Right atrium auricular region (tissue), 2 donors: Measurements from ENCODE around the gene MICOS13. TPM values are rescaled to one million over a fixed set of nuclear protein-coding genes. Genes with fewer than 3 reads are reported as not detected.

Experiments
- DNase-seq: peaks from one replicate; pipeline ENCODE4 v3.0.0-alpha.2; 2019; ENCODE audit warnings: low spot score
- H3K27ac ChIP-seq, 2 donors: fragments of 200-600 bp; sonication (generic); 1 replicate in 1 of 2; 2 replicates in 1 of 2; pipeline ENCODE4 v1.5.1; 2016 to 2019
- H3K27me3 ChIP-seq, 2 donors: fragments of 200-600 bp; sonication (generic); one replicate each; pipeline versions ENCODE4 v1.5.1 to v1.6.0; 2017 to 2019
- H3K36me3 ChIP-seq: fragments of 200-600 bp; sonication (generic); one replicate; pipeline ENCODE4 v1.5.1; 2016
- H3K4me1 ChIP-seq, 2 donors: fragments of 200-600 bp; sonication (generic); one replicate each; pipeline versions ENCODE4 v1.5.1 to v1.6.0; 2017 to 2019
- H3K4me3 ChIP-seq, 2 donors: fragments of 200-600 bp; sonication (generic); 1 replicate in 1 of 2; 2 replicates in 1 of 2; pipeline ENCODE4 v1.5.1; 2017 to 2019; ENCODE audit warnings: mild to moderate bottlenecking in 1 of 2, moderate library complexity in 1 of 2
- H3K9me3 ChIP-seq, 2 donors: fragments of 200-600 bp; sonication (generic); one replicate each; pipeline ENCODE4 v1.5.1; 2019
- total RNA-seq, 2 donors: library from RNA; depleted of rRNA; stranded (reverse); fragments of >200 nt; gene quantifications; one replicate each; pipeline ENCODE4 v1.1.0, GENCODE V29; 2016
- TF ChIP-seq, protein P1 (sequence below), 2 donors: fragments of 200-600 bp; sonication (generic); IDR thresholded peaks; one replicate each; pipeline ENCODE4 v1.5.1; 2019; ENCODE audit warnings: antibody characterized with exemption in 2 of 2

The MICOS13 gene
- total RNA-seq, 2 donors from 2014 or later: 87.7 to 98.8 TPM

DNA sequence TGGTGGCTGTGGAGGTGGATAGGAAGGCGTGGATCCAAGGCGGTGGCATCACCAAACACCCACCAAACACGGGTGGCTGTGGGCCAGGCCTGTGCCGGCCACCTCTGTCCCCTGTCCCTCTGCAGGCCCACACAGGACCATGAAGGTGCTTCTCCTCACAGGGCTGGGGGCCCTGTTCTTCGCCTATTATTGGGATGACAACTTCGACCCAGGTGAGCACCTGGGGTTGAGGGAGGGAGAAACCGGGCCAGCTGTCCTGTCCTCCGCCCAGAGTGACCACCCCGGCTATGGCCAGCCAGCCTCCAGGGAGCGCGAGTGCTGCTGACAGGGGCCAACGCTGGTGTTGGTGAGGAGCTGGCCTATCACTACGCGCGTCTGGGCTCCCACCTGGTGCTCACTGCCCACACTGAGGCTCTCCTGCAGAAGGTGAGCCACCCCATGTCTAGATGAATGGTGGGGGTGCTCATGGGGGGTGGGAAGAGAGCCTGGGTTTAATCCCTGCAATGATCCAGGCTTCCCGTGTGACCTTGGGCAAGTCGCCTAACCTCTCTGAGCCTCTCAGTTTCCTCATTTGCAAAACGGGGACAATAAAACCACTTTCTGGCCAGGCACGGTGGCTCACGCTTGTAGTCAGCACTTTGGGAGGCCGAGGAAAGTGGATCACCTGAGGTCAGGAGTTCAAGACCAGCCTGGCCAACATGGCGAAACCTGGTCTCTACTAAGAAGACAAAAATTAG lies 4.5 kb upstream of the MICOS13 start:
- peaks cover 0 to 16% of the 10 kb centered on the region in 2 donors for H3K4me1 ChIP-seq
- no peaks in the 10 kb centered on the region for H3K27me3 ChIP-seq
- no peak overlapping the region for H3K4me3 ChIP-seq
- DNase-seq: no peak
- no peaks in the 10 kb centered on the region for H3K36me3 ChIP-seq
- no peak overlapping the region for H3K27ac ChIP-seq
- TF ChIP-seq, protein P1, sequence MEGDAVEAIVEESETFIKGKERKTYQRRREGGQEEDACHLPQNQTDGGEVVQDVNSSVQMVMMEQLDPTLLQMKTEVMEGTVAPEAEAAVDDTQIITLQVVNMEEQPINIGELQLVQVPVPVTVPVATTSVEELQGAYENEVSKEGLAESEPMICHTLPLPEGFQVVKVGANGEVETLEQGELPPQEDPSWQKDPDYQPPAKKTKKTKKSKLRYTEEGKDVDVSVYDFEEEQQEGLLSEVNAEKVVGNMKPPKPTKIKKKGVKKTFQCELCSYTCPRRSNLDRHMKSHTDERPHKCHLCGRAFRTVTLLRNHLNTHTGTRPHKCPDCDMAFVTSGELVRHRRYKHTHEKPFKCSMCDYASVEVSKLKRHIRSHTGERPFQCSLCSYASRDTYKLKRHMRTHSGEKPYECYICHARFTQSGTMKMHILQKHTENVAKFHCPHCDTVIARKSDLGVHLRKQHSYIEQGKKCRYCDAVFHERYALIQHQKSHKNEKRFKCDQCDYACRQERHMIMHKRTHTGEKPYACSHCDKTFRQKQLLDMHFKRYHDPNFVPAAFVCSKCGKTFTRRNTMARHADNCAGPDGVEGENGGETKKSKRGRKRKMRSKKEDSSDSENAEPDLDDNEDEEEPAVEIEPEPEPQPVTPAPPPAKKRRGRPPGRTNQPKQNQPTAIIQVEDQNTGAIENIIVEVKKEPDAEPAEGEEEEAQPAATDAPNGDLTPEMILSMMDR (IDR thresholded peaks at IDR 0.05): no peak
- H3K9me3 ChIP-seq: no peaks in the 10 kb centered on the region

DNA sequence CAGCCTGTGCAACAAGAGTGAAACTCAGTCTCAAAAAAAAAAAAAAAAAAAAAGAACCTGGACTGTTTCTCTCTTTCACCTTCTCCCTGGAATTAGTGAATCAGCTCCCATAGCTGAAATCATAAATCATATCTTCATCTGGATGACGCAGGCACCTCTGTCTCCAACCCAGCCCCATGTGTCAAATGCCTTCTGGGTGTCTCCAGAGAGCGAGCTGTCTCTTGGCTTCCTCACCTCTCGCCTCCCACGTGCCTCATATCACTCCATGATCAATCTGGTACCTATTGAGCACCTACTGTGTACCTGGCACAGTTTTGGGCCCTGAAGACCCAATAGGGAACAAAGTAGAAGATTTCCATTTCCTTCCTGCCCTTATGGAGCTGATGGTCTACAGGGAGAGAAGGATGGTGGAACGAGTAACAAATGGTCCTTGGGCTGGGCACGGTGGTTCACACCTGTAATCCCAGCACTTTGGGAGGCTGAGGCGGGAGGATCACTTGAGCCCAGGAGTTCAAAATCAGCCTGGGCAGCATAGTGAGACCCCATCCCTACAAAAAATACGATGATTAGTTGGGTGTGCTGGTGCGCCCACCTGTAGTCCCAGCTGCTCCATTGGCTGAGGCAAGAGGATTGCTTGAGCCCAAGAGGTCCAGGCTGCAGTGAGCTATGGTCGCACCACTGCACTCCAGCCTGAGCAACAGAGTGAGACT lies 3.0 kb upstream of the MICOS13 start:
- TF ChIP-seq, protein P1 (IDR thresholded peaks at IDR 0.05): no peak
- no peaks in the 10 kb centered on the region for H3K9me3 ChIP-seq
- no peak for DNase-seq
- no peaks in the 10 kb centered on the region for H3K27me3 ChIP-seq
- H3K4me1 ChIP-seq: peaks cover 0 to 28% of the 10 kb centered on the region in 2 donors
- H3K36me3 ChIP-seq: peaks cover 4% of the 10 kb centered on the region
- no peak overlapping the region for H3K4me3 ChIP-seq
- H3K27ac ChIP-seq: no peak overlapping the region

DNA sequence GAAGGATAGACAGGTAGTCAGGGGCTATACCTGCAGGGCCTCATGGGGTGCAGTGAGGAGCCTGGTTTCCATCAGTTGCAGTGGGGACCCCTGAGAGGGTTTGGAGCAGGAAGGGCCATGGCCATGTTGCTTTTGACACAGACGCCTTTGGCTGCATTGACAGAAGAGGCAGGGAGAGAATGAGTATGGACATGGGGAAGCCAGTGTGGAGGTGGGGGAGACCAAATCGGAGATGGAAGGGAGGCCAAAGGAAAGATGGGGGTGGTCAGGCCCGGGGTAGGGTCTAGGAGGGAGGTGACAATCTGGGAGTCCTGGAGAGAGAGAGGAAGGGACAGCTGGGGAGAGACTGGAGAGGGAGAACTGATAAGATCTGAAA lies 1.8 kb upstream of the MICOS13 start:
- H3K4me1 ChIP-seq: peaks cover 0 to 23% of the 10 kb centered on the region in 2 donors
- H3K36me3 ChIP-seq: peaks cover 12% of the 10 kb centered on the region
- no peak overlapping the region for H3K27ac ChIP-seq
- H3K27me3 ChIP-seq: no peaks in the 10 kb centered on the region
- H3K9me3 ChIP-seq: no peaks in the 10 kb centered on the region
- no peak for DNase-seq
- TF ChIP-seq, protein P1 (IDR thresholded peaks at IDR 0.05): no peak
- no peak overlapping the region for H3K4me3 ChIP-seq

DNA sequence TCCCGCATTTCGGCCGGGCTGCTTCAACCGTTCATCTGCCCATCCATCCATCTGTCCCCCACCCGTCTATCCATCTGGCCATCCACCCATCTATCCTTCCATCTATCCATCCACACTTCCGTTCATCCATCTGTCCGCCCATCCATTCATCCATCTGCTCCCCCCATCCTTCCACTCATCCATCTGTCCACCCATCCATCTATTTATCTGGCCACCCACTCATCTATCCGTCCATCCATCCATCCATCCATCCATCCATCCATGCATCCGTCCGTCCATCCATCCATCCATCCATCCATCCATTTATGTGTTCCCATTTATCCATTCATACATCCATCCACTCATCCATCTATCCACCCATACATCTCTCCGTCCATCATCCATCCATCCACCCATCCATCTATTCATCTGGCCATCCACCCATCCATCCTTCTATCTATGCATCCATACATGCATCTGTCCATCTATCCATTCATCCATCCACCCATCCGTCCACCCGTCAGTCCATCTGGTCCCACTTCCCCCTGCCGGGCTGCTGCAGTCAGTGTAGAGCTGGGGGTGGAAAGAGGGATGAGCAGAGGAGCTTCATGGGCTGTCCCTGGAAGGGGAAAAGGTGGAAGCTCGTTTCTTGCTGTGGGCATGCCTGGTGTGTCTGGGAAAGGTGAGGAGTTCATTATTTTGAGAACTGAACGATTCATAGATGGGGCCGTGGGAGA lies 1.2 kb upstream of the MICOS13 start:
- peaks cover 0 to 24% of the 10 kb centered on the region in 2 donors for H3K4me1 ChIP-seq
- H3K4me3 ChIP-seq: peak overlapping the region; percentile 90 to 92
- TF ChIP-seq, protein P1 (IDR thresholded peaks at IDR 0.05): no peak
- H3K9me3 ChIP-seq: no peaks in the 10 kb centered on the region
- DNase-seq: no peak
- H3K27me3 ChIP-seq: no peaks in the 10 kb centered on the region
- H3K27ac ChIP-seq: peak overlapping the region in 1 of 2 donors; percentile 91
- peaks cover 12% of the 10 kb centered on the region for H3K36me3 ChIP-seq

DNA sequence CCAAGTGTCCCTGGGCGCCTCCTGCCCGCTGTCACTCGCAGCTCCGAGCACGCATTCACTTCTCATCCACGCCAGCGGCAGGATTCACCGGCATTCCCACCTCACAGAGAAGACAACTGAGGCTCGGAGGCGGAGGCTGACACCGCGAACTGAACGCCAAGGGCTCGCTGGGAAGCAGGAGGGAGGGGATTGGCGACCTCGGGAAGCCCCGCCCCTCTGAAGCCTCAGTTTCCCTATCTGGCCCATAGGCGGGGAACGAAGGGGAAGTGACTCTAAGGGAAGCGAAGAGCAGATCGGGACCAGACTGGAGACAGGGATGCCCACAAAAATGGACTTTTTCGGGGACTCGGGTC lies 256 bp downstream of the MICOS13 start:
- H3K27ac ChIP-seq: peak overlapping the region; percentile 91 to 95
- peaks cover 12% of the 10 kb centered on the region for H3K36me3 ChIP-seq
- peaks cover 0 to 27% of the 10 kb centered on the region in 2 donors for H3K4me1 ChIP-seq
- H3K9me3 ChIP-seq: no peaks in the 10 kb centered on the region
- H3K4me3 ChIP-seq: peak overlapping the region; percentile 90 to 92
- H3K27me3 ChIP-seq: no peaks in the 10 kb centered on the region
- TF ChIP-seq, protein P1 (IDR thresholded peaks at IDR 0.05): no peak
- DNase-seq: no peak
